PC-9 (cell line): ENCODE data around the gene PHF20. TPM values are rescaled to one million over a fixed set of nuclear protein-coding genes. Genes with fewer than 3 reads are reported as not detected.

Source experiments
- BruUV-seq: library from RNA; stranded (reverse); fragments of 400-500 nt; replicated peaks from 2 replicates; lab custom pipeline; 2021; lab: Mats Ljungman, UMichigan
- CTCF ChIA-PET: fragments of 300-600 bp; sonication (Branson Sonifier 250); formaldehyde crosslinking; loops from one replicate; lab custom pipeline; 2022; ENCODE audit warnings: antibody characterized with exemption; lab: Charles Lee
- POLR2A ChIA-PET: fragments of 300-600 bp; sonication (Branson Sonifier 250); formaldehyde crosslinking; loops from one replicate; lab custom pipeline; 2022; ENCODE audit warnings: antibody characterized with exemption; ENCODE audit not compliant: unreplicated experiment; lab: Charles Lee
- DNase-seq, 2 experiments: peaks; one replicate each; pipeline versions ENCODE4 v3.0.0 to v3.0.0-alpha.2; 2015 to 2022; ENCODE audit warnings: mixed read lengths in 1 of 2
- H2AFZ ChIP-seq: fragments of 200-600 bp; sonication (generic); 2 replicates; pipeline ENCODE4 v1.8.1; 2017; ENCODE audit warnings: antibody characterized with exemption
- H3F3A ChIP-seq: fragments of 200-600 bp; sonication (generic); 2 replicates; pipeline ENCODE4 v1.8.1; 2017; ENCODE audit warnings: antibody characterized with exemption, mild to moderate bottlenecking, low read depth; ENCODE audit not compliant: insufficient read depth
- H3K27ac ChIP-seq: fragments of 200-600 bp; sonication (generic); 2 replicates; pipeline ENCODE4 v1.6.1; 2016; ENCODE audit warnings: mixed run types
- H3K27me3 ChIP-seq: fragments of 200-600 bp; sonication (generic); 2 replicates; pipeline ENCODE4 v1.6.1; 2016; ENCODE audit warnings: low read depth, mixed run types; ENCODE audit not compliant: insufficient read depth
- H3K36me3 ChIP-seq: fragments of 200-600 bp; sonication (generic); 2 replicates; pipeline ENCODE4 v1.6.1; 2016; ENCODE audit warnings: low read depth, mixed run types
- H3K4me1 ChIP-seq: fragments of 200-600 bp; sonication (generic); replicated peaks from 2 replicates; pipeline ENCODE4 v1.6.1; 2016; ENCODE audit warnings: mixed run types; ENCODE audit not compliant: insufficient read depth
- H3K4me2 ChIP-seq: fragments of 200-600 bp; sonication (generic); 2 replicates; pipeline ENCODE4 v1.6.1; 2017; ENCODE audit warnings: mixed run types
- H3K4me3 ChIP-seq: fragments of 200-600 bp; sonication (generic); 2 replicates; pipeline ENCODE4 v1.6.1; 2016; ENCODE audit warnings: mixed run types
- H3K79me2 ChIP-seq: fragments of 200-600 bp; sonication (generic); 2 replicates; pipeline ENCODE4 v1.6.1; 2017; ENCODE audit warnings: low read depth, mixed run types
- H3K9me2 ChIP-seq: fragments of 200-600 bp; sonication (generic); 2 replicates; pipeline ENCODE4 v1.8.1; 2017; ENCODE audit warnings: mild to moderate bottlenecking; ENCODE audit not compliant: insufficient read depth
- H3K9me3 ChIP-seq: fragments of 200-600 bp; sonication (generic); 2 replicates; pipeline ENCODE4 v1.8.1; 2016; ENCODE audit warnings: low read depth; ENCODE audit not compliant: insufficient read depth
- H4K20me1 ChIP-seq: fragments of 200-600 bp; sonication (generic); 2 replicates; pipeline ENCODE4 v1.8.1; 2017; ENCODE audit not compliant: insufficient read depth
- EZH2 ChIP-seq: fragments of 200-600 bp; sonication (generic); IDR thresholded peaks from 2 replicates; pipeline ENCODE4 v1.8.0; 2017; ENCODE audit warnings: antibody characterized with exemption, low read depth
- intact Hi-C: fragments of 100-400 bp; cut with micrococcal nuclease; formaldehyde crosslinking; loops from one replicate; pipeline ENCODE4 v1.10.0; 2022; ENCODE audit not compliant: unreplicated experiment
- total RNA-seq: library from RNA; stranded (reverse); gene quantifications from 2 replicates; pipeline ENCODE4 v1.2.3, GENCODE V29; 2021
- TF ChIP-seq, protein P1 (sequence below): fragments of 200-600 bp; sonication (generic); conservative IDR thresholded peaks from 2 replicates; pipeline ENCODE4 v1.6.1; 2017; ENCODE audit warnings: mixed run types, antibody characterized with exemption, mild to moderate bottlenecking, moderate library complexity

The PHF20 gene
- total RNA-seq, 1 experiment from 2014 or later = 59.8 TPM

DNA sequence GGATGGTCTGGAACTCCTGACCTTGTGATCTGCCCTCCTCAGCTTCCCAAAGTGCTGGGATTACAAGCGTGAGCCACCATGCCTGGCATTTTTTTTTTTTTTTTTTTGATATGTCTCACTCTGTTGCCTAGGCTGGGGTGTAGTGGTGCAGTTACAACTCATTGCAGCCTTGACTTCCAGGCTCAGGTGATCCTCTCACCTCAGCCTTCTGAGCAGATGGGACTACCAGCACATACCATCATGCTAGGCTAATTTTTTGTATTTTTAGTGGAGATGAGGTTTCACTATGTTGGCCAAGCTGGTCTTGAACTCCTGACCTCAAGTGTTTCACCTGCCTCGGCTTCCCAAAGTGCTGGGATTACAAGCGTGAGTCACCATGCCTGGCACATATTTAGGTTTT is 34.3 kb downstream of the PHF20 start:
- ChIA-PET CTCF (no interaction called here), POLR2A (interaction anchor here (0.7 kb wide), 1 partner anchor 64 kb away, joined by 7 read pairs; the partner anchor contains the start of gene RBM39)
- no peak for DNase-seq
- intact Hi-C loops = no loop called here
- H3F3A ChIP-seq = no peaks in the 10 kb centered on the region
- no peaks in the 10 kb centered on the region for H3K4me1 ChIP-seq
- H3K36me3 ChIP-seq = no peaks in the 10 kb centered on the region
- H3K4me2 ChIP-seq = no peak overlapping the region
- BruUV-seq = no TSS peak
- H3K9me2 ChIP-seq = no peaks in the 10 kb centered on the region
- H4K20me1 ChIP-seq = no peaks in the 10 kb centered on the region
- H3K27ac ChIP-seq = no peak overlapping the region
- no peaks in the 10 kb centered on the region for H3K79me2 ChIP-seq
- no peaks in the 10 kb centered on the region for H3K27me3 ChIP-seq
- H2AFZ ChIP-seq = no peak overlapping the region
- no peaks in the 10 kb centered on the region for H3K9me3 ChIP-seq
- no peak overlapping the region for H3K4me3 ChIP-seq
- TF ChIP-seq EZH2 = no peak
- TF ChIP-seq, protein P1, sequence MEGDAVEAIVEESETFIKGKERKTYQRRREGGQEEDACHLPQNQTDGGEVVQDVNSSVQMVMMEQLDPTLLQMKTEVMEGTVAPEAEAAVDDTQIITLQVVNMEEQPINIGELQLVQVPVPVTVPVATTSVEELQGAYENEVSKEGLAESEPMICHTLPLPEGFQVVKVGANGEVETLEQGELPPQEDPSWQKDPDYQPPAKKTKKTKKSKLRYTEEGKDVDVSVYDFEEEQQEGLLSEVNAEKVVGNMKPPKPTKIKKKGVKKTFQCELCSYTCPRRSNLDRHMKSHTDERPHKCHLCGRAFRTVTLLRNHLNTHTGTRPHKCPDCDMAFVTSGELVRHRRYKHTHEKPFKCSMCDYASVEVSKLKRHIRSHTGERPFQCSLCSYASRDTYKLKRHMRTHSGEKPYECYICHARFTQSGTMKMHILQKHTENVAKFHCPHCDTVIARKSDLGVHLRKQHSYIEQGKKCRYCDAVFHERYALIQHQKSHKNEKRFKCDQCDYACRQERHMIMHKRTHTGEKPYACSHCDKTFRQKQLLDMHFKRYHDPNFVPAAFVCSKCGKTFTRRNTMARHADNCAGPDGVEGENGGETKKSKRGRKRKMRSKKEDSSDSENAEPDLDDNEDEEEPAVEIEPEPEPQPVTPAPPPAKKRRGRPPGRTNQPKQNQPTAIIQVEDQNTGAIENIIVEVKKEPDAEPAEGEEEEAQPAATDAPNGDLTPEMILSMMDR = no peak

DNA sequence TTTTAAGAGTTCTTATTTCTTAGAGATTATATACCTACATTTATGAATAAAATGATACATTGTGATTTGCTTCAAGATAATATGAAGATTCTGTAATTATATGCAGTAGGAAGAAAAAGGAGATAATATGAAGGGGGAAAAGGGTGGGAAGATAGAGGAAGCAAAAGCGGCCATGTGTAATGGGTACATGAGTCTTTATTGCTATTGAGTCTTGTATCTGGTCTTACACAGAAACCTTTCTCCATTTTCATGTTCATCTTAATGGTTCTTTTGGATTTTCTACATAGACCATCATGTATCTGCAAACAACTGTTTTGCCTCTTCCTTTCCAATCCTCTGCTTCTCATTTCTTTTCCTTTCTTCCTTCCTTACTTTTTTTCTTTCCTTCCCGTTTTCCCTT is 36.1 kb downstream of the PHF20 start:
- no peak for DNase-seq
- TF ChIP-seq EZH2 = no peak
- TF ChIP-seq, protein P1 = no peak
- H3K36me3 ChIP-seq = no peaks in the 10 kb centered on the region
- no peak overlapping the region for H3K27ac ChIP-seq
- ChIA-PET POLR2A (no interaction called here), CTCF (no interaction called here)
- BruUV-seq = no TSS peak
- H3K4me1 ChIP-seq = no peaks in the 10 kb centered on the region
- H3F3A ChIP-seq = no peaks in the 10 kb centered on the region
- no peaks in the 10 kb centered on the region for H4K20me1 ChIP-seq
- no peak overlapping the region for H2AFZ ChIP-seq
- no peaks in the 10 kb centered on the region for H3K9me2 ChIP-seq
- no peak overlapping the region for H3K4me2 ChIP-seq
- no peaks in the 10 kb centered on the region for H3K27me3 ChIP-seq
- no peaks in the 10 kb centered on the region for H3K79me2 ChIP-seq
- intact Hi-C loops = no loop called here
- no peaks in the 10 kb centered on the region for H3K9me3 ChIP-seq
- H3K4me3 ChIP-seq = no peak overlapping the region

DNA sequence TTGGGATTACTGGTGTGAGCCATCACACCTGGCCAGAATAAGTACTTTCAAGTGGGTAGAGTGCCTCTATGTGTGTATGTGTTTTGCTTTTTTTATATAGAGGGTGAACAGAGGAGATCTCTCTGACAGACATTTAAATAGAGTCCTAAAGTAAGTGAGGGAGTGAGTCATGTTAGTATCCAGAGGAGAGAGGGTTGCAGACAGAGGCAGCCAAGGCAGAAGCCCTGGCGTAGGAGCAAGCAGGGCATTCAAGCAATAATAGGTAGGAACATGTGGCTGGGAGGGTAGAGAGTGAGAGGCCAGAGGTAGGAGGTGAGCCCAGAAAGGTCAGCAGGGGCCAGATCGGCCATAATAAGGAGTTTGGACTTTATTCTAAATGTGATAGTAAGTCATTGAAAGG is 48.9 kb downstream of the PHF20 start:
- POLR2A ChIA-PET = no interaction called here
- TF ChIP-seq, protein P1 = no peak
- no peak for TF ChIP-seq EZH2
- H3K4me1 ChIP-seq = peaks cover 13% of the 10 kb centered on the region
- H3K79me2 ChIP-seq = no peaks in the 10 kb centered on the region
- no peak for DNase-seq
- peaks cover 20% of the 10 kb centered on the region; the same call in 1 of the 2 replicates for H3F3A ChIP-seq
- H4K20me1 ChIP-seq = no peaks in the 10 kb centered on the region
- CTCF ChIA-PET = no interaction called here
- no peak overlapping the region for H2AFZ ChIP-seq
- no peaks in the 10 kb centered on the region for H3K9me2 ChIP-seq
- H3K36me3 ChIP-seq = 0 out of 2 replicates have a peak, but pooled peaks cover 3% of the 10 kb centered on the region
- H3K27ac ChIP-seq = no peak overlapping the region
- H3K9me3 ChIP-seq = no peaks in the 10 kb centered on the region
- H3K27me3 ChIP-seq = no peaks in the 10 kb centered on the region
- no TSS peak for BruUV-seq
- H3K4me2 ChIP-seq = no peak overlapping the region
- intact Hi-C loops = no loop called here
- no peak overlapping the region for H3K4me3 ChIP-seq
